NB4 (cell line): ENCODE measurements around the gene HIC1.

Source experiments
- DNase-seq: peaks from one replicate; pipeline ENCODE4 v3.0.0; 2010; ENCODE audit warnings: low read depth
- H3K4me3 ChIP-seq: one replicate; pipeline ENCODE4 v1.5.1; 2011; ENCODE audit warnings: mild to moderate bottlenecking, low read depth, low read length, moderate library complexity
- CTCF ChIP-seq: IDR thresholded peaks from one replicate; pipeline ENCODE4 v1.5.1; 2012; ENCODE audit warnings: low read depth, low read length
- MAX ChIP-seq: IDR thresholded peaks from 2 replicates; pipeline ENCODE4 v1.6.1; 2011; ENCODE audit warnings: low read depth, low read length
- MYC ChIP-seq: IDR thresholded peaks from 2 replicates; pipeline ENCODE4 v1.6.1; 2011; ENCODE audit warnings: low read depth, low read length
- POLR2A ChIP-seq: IDR thresholded peaks from 2 replicates; pipeline ENCODE4 v1.6.1; 2011; ENCODE audit warnings: mild to moderate bottlenecking; ENCODE audit not compliant: insufficient read length; ENCODE audit errors: extremely low read depth

Gene HIC1

GRCh38 chr17:2067048-2067561 is 12.2 kb downstream of the HIC1 start:
- no peak for TF ChIP-seq MYC
- TF ChIP-seq POLR2A, result no peak
- TF ChIP-seq CTCF, result no peak
- TF ChIP-seq MAX, result no peak
- DNase-seq, result no peak
- no peak overlapping the region for H3K4me3 ChIP-seq

- no peak for DNase-seq
- no peak overlapping the region for H3K4me3 ChIP-seq
Observed at GRCh38 chr17:2067608-2068024, 12.7 kb downstream of the HIC1 start.

GRCh38 chr17:2068031-2068518 is 13.2 kb downstream of the HIC1 start:
- DNase-seq, result no peak
- TF ChIP-seq MAX (no peak), MYC (no peak), CTCF (no peak), POLR2A (no peak)
- no peak overlapping the region for H3K4me3 ChIP-seq

More at GRCh38 chr17:2067608-2068024, 12.7 kb downstream of the HIC1 start:
- no peak for TF ChIP-seq CTCF
- no peak for TF ChIP-seq MYC
- no peak for TF ChIP-seq MAX
- TF ChIP-seq POLR2A, result no peak

- TF ChIP-seq POLR2A (no peak), MYC (no peak), MAX (no peak), CTCF (no peak)
- DNase-seq, result no peak
- H3K4me3 ChIP-seq, result no peak overlapping the region
Observed at GRCh38 chr17:2068519-2069051, 13.7 kb downstream of the HIC1 start.

GRCh38 chr17:2070241-2071023 is 15.5 kb downstream of the HIC1 start:
- H3K4me3 ChIP-seq, result no peak overlapping the region
- TF ChIP-seq CTCF, result no peak
- no peak for TF ChIP-seq MAX
- TF ChIP-seq POLR2A, result no peak
- TF ChIP-seq MYC, result no peak
- DNase-seq, result no peak
